SU-DHL-6 (cell line): ENCODE results near the gene SERPINB10.

Experiments used
- CTCF ChIP-seq: fragments of 200-600 bp; sonication (generic); IDR thresholded peaks from one replicate; pipeline ENCODE4 v1.5.1; 2017; ENCODE audit warnings: antibody characterized with exemption, mild to moderate bottlenecking, low read length, moderate library complexity; ENCODE audit not compliant: insufficient read depth, poor library complexity, severe bottlenecking
- EZH2phosphoT487 ChIP-seq: fragments of 200-600 bp; sonication (generic), shearing (Covaris generic); conservative IDR thresholded peaks from 2 replicates; pipeline ENCODE4 v1.6.1; 2018; ENCODE audit warnings: mild to moderate bottlenecking, antibody characterized with exemption, low read length, moderate library complexity, mixed read lengths

- no peak for TF ChIP-seq CTCF
- no peak for TF ChIP-seq EZH2phosphoT487
These were observed 8.6 kb upstream of the SERPINB10 start for GRCh38 chr18:63899206-63899605.
